ENCODE measurements around the gene FDX2. TPM values are rescaled to one million over a fixed set of nuclear protein-coding genes. Genes with fewer than 3 reads are reported as not detected.

FDX2 gene
- total and polyA plus RNA-seq, 4 donors: 9.6 to 38.4 (median 21.2) TPM

DNA sequence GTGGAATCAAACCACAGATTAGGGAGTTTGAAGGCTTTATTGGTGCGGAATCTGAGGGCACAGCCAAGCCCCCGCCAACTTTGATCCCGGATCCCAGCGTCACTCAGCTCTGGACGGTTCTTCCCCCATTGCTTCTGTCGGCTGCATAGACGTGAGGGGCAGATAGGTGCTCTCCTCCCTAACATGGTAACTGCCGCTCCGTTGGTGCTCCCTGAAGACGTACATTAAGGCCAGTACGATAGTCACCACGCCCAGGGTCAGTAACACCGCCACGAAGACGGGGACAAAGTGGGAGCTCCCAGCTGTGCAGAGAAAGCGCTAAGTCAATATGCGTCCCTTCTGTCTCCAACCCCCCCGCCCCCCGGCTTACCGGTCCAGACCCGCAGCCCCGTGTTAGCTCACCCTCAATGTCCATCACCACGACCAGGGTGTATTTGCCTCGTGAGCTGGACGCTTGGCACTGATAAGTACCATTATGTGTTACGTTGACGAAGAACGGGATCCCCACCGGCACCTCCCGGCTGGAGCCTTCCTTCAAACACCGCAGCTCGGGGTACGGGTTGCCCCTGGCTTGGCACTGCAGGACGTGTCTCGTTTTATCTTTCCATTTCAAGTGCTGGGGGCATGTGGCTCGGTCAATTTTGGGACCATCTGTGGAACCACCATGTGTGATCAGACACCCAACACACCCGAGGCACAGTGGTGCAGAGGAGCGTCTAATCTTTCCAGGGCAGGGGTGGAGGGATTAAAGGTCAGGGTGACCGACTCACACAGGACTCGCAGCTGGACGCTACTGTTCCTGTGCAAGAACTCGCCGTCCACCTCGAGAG is 18.2 kb upstream of the FDX2 start:
- ATAC-seq (ENCODE audit: insufficient read depth, low FRiP score) (no peak), DNase-seq (peak in 1 of 3 donors; percentile 33)
- Histone ChIP-seq H3K27me3 (ENCODE audit: control insufficient read depth in 3 of 3, insufficient read depth in 3 of 3, low read length in 2 of 3) (no peaks in the 10 kb centered on the region), H3K9me3 (ENCODE audit: control insufficient read depth in 4 of 4, insufficient read depth in 3 of 4, low read length in 3 of 4) (no peaks in the 10 kb centered on the region), H3K27ac (ENCODE audit: low read depth in 1 of 2, low read length in 1 of 2) (peak overlapping the region; percentile 76 to 89), H3K4me3 (peak overlapping the region; percentile 47), H3K9ac (ENCODE audit: insufficient read depth in 1 of 2, low read length in 2 of 2) (peak overlapping the region in 1 of 2 donors; percentile 40), H3K4me1 (ENCODE audit: control insufficient read depth in 5 of 5, insufficient read depth in 5 of 5, low read length in 5 of 5) (peaks cover 0 to 25% (median 9%) of the 10 kb centered on the region in 5 donors), H3K36me3 (ENCODE audit: control insufficient read depth in 4 of 4, insufficient read depth in 4 of 4, low read length in 4 of 4) (peaks cover 0 to 14% (median 8%) of the 10 kb centered on the region in 4 donors)
- TF ChIP-seq CTCF (IDR thresholded peaks at IDR 0.05; ENCODE audit: control extremely low read depth, extremely low read depth): no peak
- 24 to 49% methylated on average over 43 to 44 of the region's 44 CpGs for WGBS, 2 donors

GRCh38 chr19:10332965-10333757 is 17.3 kb upstream of the FDX2 start, which contains the start of gene RAVER1:
RAVER1 (minus strand) TSS chr19:10333529; CDS start chr19:10333507, 22 bp downstream.
- Histone ChIP-seq H3K27ac (ENCODE audit: low read depth in 1 of 2, low read length in 1 of 2) (peak within 1 kb of the TSS; percentile 89 to 99), H3K9me3 (ENCODE audit: control insufficient read depth in 4 of 4, insufficient read depth in 3 of 4, low read length in 3 of 4) (no peaks in the 10 kb centered on the region), H3K27me3 (ENCODE audit: control insufficient read depth in 3 of 3, insufficient read depth in 3 of 3, low read length in 2 of 3) (no peaks in the 10 kb centered on the region), H3K4me1 (ENCODE audit: control insufficient read depth in 5 of 5, insufficient read depth in 5 of 5, low read length in 5 of 5) (peaks cover 0 to 25% (median 9%) of the 10 kb centered on the region in 5 donors), H3K4me3 (peak within 1 kb of the TSS; percentile 90), H3K36me3 (ENCODE audit: control insufficient read depth in 4 of 4, insufficient read depth in 4 of 4, low read length in 4 of 4) (peaks cover 0 to 18% (median 11%) of the 10 kb centered on the region in 4 donors), H3K9ac (ENCODE audit: insufficient read depth in 1 of 2, low read length in 2 of 2) (peak within 1 kb of the TSS in 1 of 2 donors; percentile 40)
- ATAC-seq (ENCODE audit: insufficient read depth, low FRiP score): peak; percentile 91
- 0 to 1% methylated on average over 74 to 82 of the region's 82 CpGs for WGBS, 2 donors
- peak; percentile 98 to 99 (median 98) for DNase-seq
- TF ChIP-seq CTCF (IDR thresholded peaks at IDR 0.05; ENCODE audit: control extremely low read depth, extremely low read depth): no peak

DNA sequence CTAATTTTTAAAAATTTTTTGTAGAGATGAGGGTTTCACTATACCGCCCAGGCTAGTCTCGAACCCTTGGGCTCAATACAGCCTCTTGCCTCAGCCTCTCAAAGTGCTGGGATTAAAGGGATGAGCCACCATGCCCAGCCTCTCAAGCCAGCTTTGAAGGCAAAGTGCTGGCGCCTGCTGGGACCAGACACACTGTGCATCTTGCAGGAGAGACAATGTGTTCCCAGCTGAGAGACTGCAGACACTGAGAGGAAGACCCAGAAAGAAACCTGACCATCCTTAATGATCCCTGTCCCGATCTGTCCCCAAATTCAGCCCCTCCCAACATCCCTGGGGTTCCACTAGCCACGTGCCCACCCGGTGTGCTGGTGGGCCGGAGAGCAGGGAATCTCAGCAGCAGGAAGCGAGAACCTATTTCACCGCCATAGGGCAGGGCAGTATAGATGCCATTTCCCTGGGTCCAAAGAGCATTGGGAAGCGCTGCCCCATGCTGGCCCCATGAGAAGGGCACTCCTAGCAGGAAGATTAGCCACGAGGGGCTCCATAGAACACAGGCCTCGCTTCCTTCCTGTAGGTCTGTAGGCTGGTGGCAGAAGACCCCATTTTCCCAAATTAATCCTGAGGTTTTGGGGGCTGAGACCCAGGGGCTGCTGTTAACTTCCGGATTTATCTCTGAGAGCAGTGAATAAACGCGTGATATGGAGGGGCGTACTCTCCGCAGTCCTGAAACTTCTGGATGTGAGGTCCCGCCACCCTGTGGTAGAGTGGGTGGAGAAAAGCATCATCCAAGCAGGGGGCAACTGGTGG is 16.5 kb upstream of the FDX2 start:
- H3K4me3 ChIP-seq: peak overlapping the region; percentile 90
- no peak for TF ChIP-seq CTCF (IDR thresholded peaks at IDR 0.05; ENCODE audit: control extremely low read depth, extremely low read depth)
- H3K27ac ChIP-seq (ENCODE audit: low read depth in 1 of 2, low read length in 1 of 2): peak overlapping the region; percentile 88 to 99
- 33 to 39% methylated on average over 18 of the region's 18 CpGs for WGBS, 2 donors
- DNase-seq: no peak
- peak overlapping the region in 1 of 2 donors; percentile 40 for H3K9ac ChIP-seq (ENCODE audit: insufficient read depth in 1 of 2, low read length in 2 of 2)
- peaks cover 0 to 25% (median 9%) of the 10 kb centered on the region in 5 donors for H3K4me1 ChIP-seq (ENCODE audit: control insufficient read depth in 5 of 5, insufficient read depth in 5 of 5, low read length in 5 of 5)
- no peak for ATAC-seq (ENCODE audit: insufficient read depth, low FRiP score)
- H3K9me3 ChIP-seq (ENCODE audit: control insufficient read depth in 4 of 4, insufficient read depth in 3 of 4, low read length in 3 of 4): no peaks in the 10 kb centered on the region
- H3K27me3 ChIP-seq (ENCODE audit: control insufficient read depth in 3 of 3, insufficient read depth in 3 of 3, low read length in 2 of 3): no peaks in the 10 kb centered on the region
- peaks cover 0 to 26% (median 18%) of the 10 kb centered on the region in 4 donors for H3K36me3 ChIP-seq (ENCODE audit: control insufficient read depth in 4 of 4, insufficient read depth in 4 of 4, low read length in 4 of 4)

Measured in lung (tissue), 12 donors.